ENCODE measurements around the gene TESMIN.

DNA sequence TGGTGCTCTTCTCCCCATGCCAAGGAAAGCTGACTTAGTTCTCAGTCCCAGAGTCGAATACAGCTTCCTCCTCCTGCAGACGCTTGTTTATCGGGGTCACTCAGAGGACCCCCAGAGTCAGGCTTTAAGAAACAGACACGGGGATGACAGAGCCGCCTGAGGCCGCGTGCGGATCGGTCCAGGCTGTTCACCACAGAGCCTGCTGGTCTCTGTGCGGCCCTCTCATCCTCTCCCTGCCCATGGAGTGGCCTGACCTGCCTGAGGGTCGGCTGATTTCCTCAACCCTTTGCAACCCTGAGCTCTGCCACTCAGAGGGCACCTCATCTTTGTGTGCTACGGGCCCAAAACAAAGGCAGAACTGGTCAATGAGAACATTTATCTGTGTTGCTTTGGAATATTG is 64.8 kb downstream of the TESMIN start:
- TF ChIP-seq, protein P1, sequence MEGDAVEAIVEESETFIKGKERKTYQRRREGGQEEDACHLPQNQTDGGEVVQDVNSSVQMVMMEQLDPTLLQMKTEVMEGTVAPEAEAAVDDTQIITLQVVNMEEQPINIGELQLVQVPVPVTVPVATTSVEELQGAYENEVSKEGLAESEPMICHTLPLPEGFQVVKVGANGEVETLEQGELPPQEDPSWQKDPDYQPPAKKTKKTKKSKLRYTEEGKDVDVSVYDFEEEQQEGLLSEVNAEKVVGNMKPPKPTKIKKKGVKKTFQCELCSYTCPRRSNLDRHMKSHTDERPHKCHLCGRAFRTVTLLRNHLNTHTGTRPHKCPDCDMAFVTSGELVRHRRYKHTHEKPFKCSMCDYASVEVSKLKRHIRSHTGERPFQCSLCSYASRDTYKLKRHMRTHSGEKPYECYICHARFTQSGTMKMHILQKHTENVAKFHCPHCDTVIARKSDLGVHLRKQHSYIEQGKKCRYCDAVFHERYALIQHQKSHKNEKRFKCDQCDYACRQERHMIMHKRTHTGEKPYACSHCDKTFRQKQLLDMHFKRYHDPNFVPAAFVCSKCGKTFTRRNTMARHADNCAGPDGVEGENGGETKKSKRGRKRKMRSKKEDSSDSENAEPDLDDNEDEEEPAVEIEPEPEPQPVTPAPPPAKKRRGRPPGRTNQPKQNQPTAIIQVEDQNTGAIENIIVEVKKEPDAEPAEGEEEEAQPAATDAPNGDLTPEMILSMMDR (IDR thresholded peaks at IDR 0.05; ENCODE audit: insufficient read depth, low read depth, low read length), result no peak
- TF ChIP-seq EZH2 (IDR thresholded peaks at IDR 0.05; ENCODE audit: insufficient read depth, low read length), result no peak
